ENCODE results near the gene RMI2.

The RMI2 gene

GRCh38 chr16:11331967-11332366, 13.3 kb upstream of the RMI2 start:
- H3K27ac Mint-ChIP-seq: no peak overlapping the region
- no peak for ATAC-seq
- H3K4me1 Mint-ChIP-seq: peaks cover 41% of the 10 kb centered on the region
- no peaks in the 10 kb centered on the region for H3K9me3 Mint-ChIP-seq
- peaks cover 6% of the 10 kb centered on the region for H3K36me3 Mint-ChIP-seq
- H3K4me3 Mint-ChIP-seq: no peak overlapping the region
- H3K27me3 Mint-ChIP-seq: no peaks in the 10 kb centered on the region

- Mint-ChIP-seq H3K4me3 (no peak overlapping the region), H3K27me3 (no peaks in the 10 kb centered on the region), H3K36me3 (no peaks in the 10 kb centered on the region), H3K9me3 (no peaks in the 10 kb centered on the region), H3K27ac (peak overlapping the region; percentile 14), H3K4me1 (peaks cover 31% of the 10 kb centered on the region)
- no peak for ATAC-seq
These were observed 12.2 kb upstream of the RMI2 start for GRCh38 chr16:11333010-11333409.

- H3K4me1 Mint-ChIP-seq: peaks cover 24% of the 10 kb centered on the region
- no peaks in the 10 kb centered on the region for H3K36me3 Mint-ChIP-seq
- H3K4me3 Mint-ChIP-seq: no peak overlapping the region
- no peaks in the 10 kb centered on the region for H3K27me3 Mint-ChIP-seq
- ATAC-seq: no peak
- H3K9me3 Mint-ChIP-seq: no peaks in the 10 kb centered on the region
- H3K27ac Mint-ChIP-seq: peak overlapping the region; percentile 46
These were observed 11.6 kb upstream of the RMI2 start for GRCh38 chr16:11333702-11334101.

GRCh38 chr16:11334831-11335404, 10.3 kb upstream of the RMI2 start:
- ATAC-seq: no peak

GRCh38 chr16:11339075-11339474, 6.2 kb upstream of the RMI2 start:
- ATAC-seq: no peak
- H3K27ac Mint-ChIP-seq: no peak overlapping the region

More at GRCh38 chr16:11334831-11335404, 10.3 kb upstream of the RMI2 start:
- Mint-ChIP-seq H3K27me3 (no peaks in the 10 kb centered on the region), H3K9me3 (no peaks in the 10 kb centered on the region), H3K4me1 (peaks cover 12% of the 10 kb centered on the region), H3K36me3 (no peaks in the 10 kb centered on the region), H3K4me3 (no peak overlapping the region), H3K27ac (peak overlapping the region; percentile 46)

GRCh38 chr16:11340710-11341109, 4.5 kb upstream of the RMI2 start:
- H3K9me3 Mint-ChIP-seq: no peaks in the 10 kb centered on the region
- peaks cover 9% of the 10 kb centered on the region for H3K4me1 Mint-ChIP-seq
- no peak overlapping the region for H3K4me3 Mint-ChIP-seq
- no peak for ATAC-seq
- H3K27ac Mint-ChIP-seq: peak overlapping the region; percentile 46
- no peaks in the 10 kb centered on the region for H3K27me3 Mint-ChIP-seq
- H3K36me3 Mint-ChIP-seq: no peaks in the 10 kb centered on the region

More at GRCh38 chr16:11339075-11339474, 6.2 kb upstream of the RMI2 start:
- H3K36me3 Mint-ChIP-seq: no peaks in the 10 kb centered on the region
- H3K9me3 Mint-ChIP-seq: no peaks in the 10 kb centered on the region
- no peaks in the 10 kb centered on the region for H3K4me1 Mint-ChIP-seq
- no peaks in the 10 kb centered on the region for H3K27me3 Mint-ChIP-seq
- no peak overlapping the region for H3K4me3 Mint-ChIP-seq

GRCh38 chr16:11341371-11341770, 3.9 kb upstream of the RMI2 start:
- Mint-ChIP-seq H3K27ac (peak overlapping the region; percentile 46), H3K4me1 (peaks cover 15% of the 10 kb centered on the region), H3K4me3 (no peak overlapping the region), H3K9me3 (no peaks in the 10 kb centered on the region), H3K27me3 (no peaks in the 10 kb centered on the region), H3K36me3 (no peaks in the 10 kb centered on the region)
- no peak for ATAC-seq

- H3K36me3 Mint-ChIP-seq: no peaks in the 10 kb centered on the region
- H3K4me1 Mint-ChIP-seq: peaks cover 24% of the 10 kb centered on the region
- no peaks in the 10 kb centered on the region for H3K27me3 Mint-ChIP-seq
- H3K9me3 Mint-ChIP-seq: no peaks in the 10 kb centered on the region
- ATAC-seq: no peak
- no peak overlapping the region for H3K4me3 Mint-ChIP-seq
- peak overlapping the region; percentile 46 for H3K27ac Mint-ChIP-seq
These were observed 3.0 kb upstream of the RMI2 start for GRCh38 chr16:11342021-11342855.

DNA sequence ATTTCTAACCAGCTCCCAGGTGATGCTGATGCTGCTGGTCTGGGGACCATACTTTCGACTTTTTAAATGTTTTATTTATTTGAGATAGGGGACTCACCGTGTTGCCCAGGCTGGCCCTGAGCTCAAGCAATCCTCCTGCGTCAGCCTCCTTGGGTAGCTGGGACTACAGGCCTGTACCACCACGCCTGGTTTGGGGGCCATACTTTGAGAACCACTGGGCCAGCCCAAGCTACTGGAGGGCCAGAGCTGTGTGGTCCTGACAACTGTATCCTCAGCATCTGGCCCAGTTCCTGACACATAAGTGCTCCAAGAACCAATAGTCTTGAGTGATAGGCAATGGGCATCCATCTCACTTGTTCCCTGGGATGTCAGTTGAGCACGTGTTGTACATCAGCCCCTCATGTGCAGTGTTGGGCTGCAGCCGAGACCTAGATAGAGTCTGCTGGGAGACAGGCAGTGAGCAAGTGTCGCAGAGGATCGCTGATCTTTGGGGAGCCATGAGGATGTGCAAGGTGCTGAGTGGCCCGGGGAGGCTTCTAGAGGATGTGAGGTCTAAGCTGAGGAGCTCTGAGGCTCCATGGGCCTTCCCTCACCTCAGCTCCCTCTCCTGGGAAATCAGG, 1.6 kb downstream of the RMI2 start:
- Mint-ChIP-seq H3K4me3 (peak overlapping the region; percentile 87), H3K36me3 (peaks cover 16% of the 10 kb centered on the region), H3K27me3 (no peaks in the 10 kb centered on the region), H3K9me3 (no peaks in the 10 kb centered on the region), H3K27ac (peak overlapping the region; percentile 65), H3K4me1 (peaks cover 55% of the 10 kb centered on the region)
- ATAC-seq: no peak

GRCh38 chr16:11347831-11348230, 2.6 kb downstream of the RMI2 start:
- peaks cover 55% of the 10 kb centered on the region for H3K4me1 Mint-ChIP-seq
- H3K9me3 Mint-ChIP-seq: no peaks in the 10 kb centered on the region
- no peak overlapping the region for H3K4me3 Mint-ChIP-seq
- H3K36me3 Mint-ChIP-seq: peaks cover 16% of the 10 kb centered on the region
- no peak for ATAC-seq
- H3K27ac Mint-ChIP-seq: no peak overlapping the region
- H3K27me3 Mint-ChIP-seq: no peaks in the 10 kb centered on the region

DNA sequence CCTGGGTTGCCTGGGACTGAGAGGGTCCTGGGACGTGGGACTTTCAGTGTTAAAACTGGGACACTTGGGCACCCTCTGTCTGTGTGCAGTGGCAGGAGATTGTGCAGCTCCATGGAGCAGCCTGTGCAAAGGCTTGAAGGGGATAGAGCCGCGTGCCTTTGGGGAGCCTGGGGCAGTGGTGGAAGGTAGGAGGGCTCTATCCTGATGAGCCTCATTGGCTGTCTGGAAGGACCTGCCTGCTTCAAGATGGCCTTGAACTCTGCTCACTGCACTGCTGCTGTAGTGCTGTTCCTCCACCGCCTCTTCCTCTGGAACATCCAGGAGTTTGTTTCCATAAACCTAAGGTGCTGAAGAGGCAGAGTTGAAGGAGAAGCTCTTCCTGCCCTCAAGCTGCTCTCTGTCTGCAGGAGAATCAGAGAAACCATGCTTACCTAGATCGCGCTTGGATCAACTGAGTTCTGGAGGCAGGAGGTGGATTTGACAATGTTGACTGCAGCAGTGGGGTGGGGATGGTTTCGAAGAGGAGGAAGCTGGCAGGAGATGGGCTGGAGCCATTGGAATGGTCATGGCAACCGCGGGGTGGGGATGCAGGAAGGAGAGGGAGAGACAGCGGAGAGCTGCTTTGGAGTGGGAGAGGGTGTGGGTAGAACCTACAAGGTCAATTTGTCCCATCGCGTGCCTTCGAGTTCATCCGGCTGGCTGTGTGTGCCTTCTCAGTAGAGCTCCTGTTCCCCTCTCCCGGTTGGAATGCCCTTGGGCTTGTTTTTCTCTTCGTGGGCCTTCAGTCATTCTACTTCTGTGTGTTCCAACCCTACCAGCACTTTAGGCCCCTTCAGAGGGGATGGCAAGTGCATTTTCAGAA, 3.7 kb downstream of the RMI2 start:
- no peak for ATAC-seq
- Mint-ChIP-seq H3K4me1 (peaks cover 63% of the 10 kb centered on the region), H3K4me3 (no peak overlapping the region), H3K36me3 (peaks cover 16% of the 10 kb centered on the region), H3K27me3 (no peaks in the 10 kb centered on the region), H3K27ac (peak overlapping the region; percentile 10), H3K9me3 (no peaks in the 10 kb centered on the region)

- no peak overlapping the region for H3K27ac Mint-ChIP-seq
These were observed 4.5 kb downstream of the RMI2 start for GRCh38 chr16:11349599-11350276.

GRCh38 chr16:11350519-11350918, 5.3 kb downstream of the RMI2 start:
- Mint-ChIP-seq H3K27me3 (no peaks in the 10 kb centered on the region), H3K9me3 (no peaks in the 10 kb centered on the region), H3K27ac (no peak overlapping the region), H3K36me3 (peaks cover 16% of the 10 kb centered on the region), H3K4me1 (peaks cover 71% of the 10 kb centered on the region), H3K4me3 (no peak overlapping the region)
- no peak for ATAC-seq

More at GRCh38 chr16:11349599-11350276, 4.5 kb downstream of the RMI2 start:
- no peaks in the 10 kb centered on the region for H3K27me3 Mint-ChIP-seq
- no peak overlapping the region for H3K4me3 Mint-ChIP-seq
- peaks cover 16% of the 10 kb centered on the region for H3K36me3 Mint-ChIP-seq
- ATAC-seq: no peak
- H3K4me1 Mint-ChIP-seq: peaks cover 70% of the 10 kb centered on the region
- no peaks in the 10 kb centered on the region for H3K9me3 Mint-ChIP-seq

- peaks cover 72% of the 10 kb centered on the region for H3K4me1 Mint-ChIP-seq
- ATAC-seq: no peak
- no peak overlapping the region for H3K4me3 Mint-ChIP-seq
- no peaks in the 10 kb centered on the region for H3K27me3 Mint-ChIP-seq
- peaks cover 16% of the 10 kb centered on the region for H3K36me3 Mint-ChIP-seq
- H3K27ac Mint-ChIP-seq: no peak overlapping the region
- no peaks in the 10 kb centered on the region for H3K9me3 Mint-ChIP-seq
These were observed 5.7 kb downstream of the RMI2 start for GRCh38 chr16:11350921-11351335.
